ENCODE results near the gene KCP.

DNA sequence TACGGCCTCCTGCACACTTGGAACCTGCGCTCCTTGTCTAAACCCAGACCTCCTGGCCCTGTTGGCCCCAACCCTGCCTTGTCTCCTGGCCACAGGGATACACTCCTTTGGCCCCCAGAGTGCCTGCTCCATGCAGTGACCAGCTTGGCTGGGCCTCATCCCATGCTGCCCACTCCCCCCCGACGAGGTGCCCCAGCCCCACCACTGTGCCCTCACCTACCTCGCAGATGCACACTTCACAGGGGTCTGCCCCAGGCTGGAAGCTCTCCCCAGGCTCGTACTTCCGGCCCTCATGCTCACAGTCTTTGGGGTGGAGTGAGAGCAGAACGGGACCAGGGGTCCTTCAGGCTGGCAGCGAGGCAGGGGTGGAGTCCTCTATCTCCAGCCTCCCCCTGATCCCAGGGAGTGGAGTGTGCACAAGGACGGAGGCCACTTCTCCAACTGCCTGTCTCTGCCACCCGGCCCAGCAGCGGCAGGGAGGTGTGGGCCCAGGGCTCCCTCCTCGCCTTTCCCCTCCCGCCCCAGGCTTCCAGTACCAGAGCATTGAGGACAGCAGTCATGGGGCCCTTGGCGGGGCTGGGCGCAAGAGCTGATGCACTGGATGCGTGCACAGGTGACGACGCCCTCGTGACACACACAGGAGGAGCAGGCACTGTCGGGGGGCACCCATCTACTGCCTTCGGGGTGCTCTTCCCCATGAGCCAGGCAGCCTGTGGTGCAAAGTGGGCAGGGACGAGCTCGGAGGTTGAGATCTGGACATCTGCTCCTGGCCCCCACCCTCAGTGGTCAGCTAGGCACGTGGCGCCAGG, 25.7 kb downstream of the KCP start:
- no peak for TF ChIP-seq NFE2L1 (CRISPR knock-in tag; IDR thresholded peaks at IDR 0.05)
- TF ChIP-seq, protein P1, sequence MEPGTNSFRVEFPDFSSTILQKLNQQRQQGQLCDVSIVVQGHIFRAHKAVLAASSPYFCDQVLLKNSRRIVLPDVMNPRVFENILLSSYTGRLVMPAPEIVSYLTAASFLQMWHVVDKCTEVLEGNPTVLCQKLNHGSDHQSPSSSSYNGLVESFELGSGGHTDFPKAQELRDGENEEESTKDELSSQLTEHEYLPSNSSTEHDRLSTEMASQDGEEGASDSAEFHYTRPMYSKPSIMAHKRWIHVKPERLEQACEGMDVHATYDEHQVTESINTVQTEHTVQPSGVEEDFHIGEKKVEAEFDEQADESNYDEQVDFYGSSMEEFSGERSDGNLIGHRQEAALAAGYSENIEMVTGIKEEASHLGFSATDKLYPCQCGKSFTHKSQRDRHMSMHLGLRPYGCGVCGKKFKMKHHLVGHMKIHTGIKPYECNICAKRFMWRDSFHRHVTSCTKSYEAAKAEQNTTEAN (CRISPR knock-in tag; IDR thresholded peaks at IDR 0.05): no peak
